Mesenchymal stem cell (in vitro differentiated cells and primary cell): ENCODE measurements around the gene NDUFV2.

Experiments used
- DNase-seq: peaks from one replicate; pipeline ENCODE4 v3.0.0-alpha.2; 2013
- H2AFZ ChIP-seq: one replicate; pipeline ENCODE4 v1.6.1; 2013; ENCODE audit warnings: low read depth, mild to moderate bottlenecking, control low read depth, inconsistent platforms, low read length, moderate library complexity
- H2AK5ac ChIP-seq: 2 replicates; pipeline ENCODE4 v1.6.1; 2013; ENCODE audit warnings: low read length, moderate library complexity, mild to moderate bottlenecking, inconsistent platforms; ENCODE audit not compliant: severe bottlenecking
- H2BK120ac ChIP-seq: one replicate; pipeline ENCODE4 v1.6.1; 2013; ENCODE audit warnings: low read depth, mild to moderate bottlenecking, inconsistent platforms, low read length, moderate library complexity
- H2BK12ac ChIP-seq, 2 experiments: one replicate each; pipeline ENCODE4 v1.6.1; 2013; ENCODE audit warnings: inconsistent platforms in 2 of 2, low read length in 2 of 2, mild to moderate bottlenecking in 2 of 2, moderate library complexity in 2 of 2, control low read depth in 1 of 2
- H2BK15ac ChIP-seq: one replicate; pipeline ENCODE4 v1.6.1; 2013; ENCODE audit warnings: mild to moderate bottlenecking, low read depth, inconsistent platforms; ENCODE audit not compliant: poor library complexity, severe bottlenecking
- H2BK5ac ChIP-seq: 2 replicates; pipeline ENCODE4 v1.6.1; 2013; ENCODE audit warnings: low read depth, mild to moderate bottlenecking, low read length, control low read depth, inconsistent platforms; ENCODE audit not compliant: poor library complexity, severe bottlenecking
- H3K14ac ChIP-seq, 2 experiments: one replicate each; pipeline ENCODE4 v1.6.1; 2013; ENCODE audit warnings: inconsistent platforms in 2 of 2, low read length in 2 of 2, control low read depth in 1 of 2, mild to moderate bottlenecking in 1 of 2, moderate library complexity in 1 of 2
- H3K18ac ChIP-seq, 2 experiments: one replicate each; pipeline ENCODE4 v1.6.1; 2013; ENCODE audit warnings: inconsistent platforms in 2 of 2, low read length in 2 of 2, control low read depth in 1 of 2, low read depth in 1 of 2, mild to moderate bottlenecking in 1 of 2
- H3K23ac ChIP-seq, 2 experiments: one replicate each; pipeline ENCODE4 v1.6.1; 2013; ENCODE audit warnings: inconsistent platforms in 2 of 2, low read length in 2 of 2, mild to moderate bottlenecking in 2 of 2, moderate library complexity in 2 of 2, control low read depth in 1 of 2
- H3K27ac ChIP-seq: 2 replicates; pipeline ENCODE4 v1.5.1; 2013; ENCODE audit warnings: mild to moderate bottlenecking, moderate library complexity, low read length, control low read depth, inconsistent platforms; ENCODE audit not compliant: poor library complexity, severe bottlenecking
- H3K27me3 ChIP-seq, 2 experiments: 2 replicates each; pipeline versions ENCODE4 v1.6.1 to v1.7.0; 2013; ENCODE audit warnings: low read length in 2 of 2, mild to moderate bottlenecking in 2 of 2, moderate library complexity in 2 of 2, control low read depth in 1 of 2, inconsistent platforms in 1 of 2; ENCODE audit not compliant: control insufficient read depth in 1 of 2, insufficient read depth in 1 of 2
- H3K36me3 ChIP-seq, 2 experiments: 2 replicates each; pipeline versions ENCODE4 v1.6.1 to v1.7.0; 2013; ENCODE audit warnings: low read length in 2 of 2, control low read depth in 1 of 2, inconsistent platforms in 1 of 2, low read depth in 1 of 2, mild to moderate bottlenecking in 1 of 2; ENCODE audit not compliant: insufficient read depth in 2 of 2, control insufficient read depth in 1 of 2
- H3K4ac ChIP-seq, 2 experiments: one replicate each; pipeline ENCODE4 v1.6.1; 2013; ENCODE audit warnings: inconsistent platforms in 2 of 2, low read length in 2 of 2, mild to moderate bottlenecking in 2 of 2, moderate library complexity in 2 of 2, control low read depth in 1 of 2, low read depth in 1 of 2
- H3K4me1 ChIP-seq: 2 replicates; pipeline ENCODE4 v1.6.1; 2013; ENCODE audit warnings: low read depth, low read length, control low read depth; ENCODE audit not compliant: control insufficient read depth, insufficient read depth
- H3K4me2 ChIP-seq: 2 replicates; pipeline ENCODE4 v1.6.1; 2013; ENCODE audit warnings: low read length, mild to moderate bottlenecking, inconsistent platforms; ENCODE audit not compliant: poor library complexity, severe bottlenecking
- H3K4me3 ChIP-seq, 2 experiments: 2 replicates each; pipeline versions ENCODE4 v1.5.1 to v1.7.0; 2013; ENCODE audit warnings: low read length in 2 of 2, mild to moderate bottlenecking in 2 of 2, control low read depth in 1 of 2, low read depth in 1 of 2; ENCODE audit not compliant: insufficient read depth in 1 of 2
- H3K79me1 ChIP-seq: replicated peaks from 2 replicates; pipeline ENCODE4 v1.6.1; 2013; ENCODE audit warnings: mild to moderate bottlenecking, control low read depth, low read length, inconsistent platforms; ENCODE audit not compliant: poor library complexity, severe bottlenecking
- H3K9ac ChIP-seq: 2 replicates; pipeline ENCODE4 v1.7.0; 2013; ENCODE audit warnings: mild to moderate bottlenecking, low read length, moderate library complexity
- H3K9me3 ChIP-seq: 2 replicates; pipeline ENCODE4 v1.7.0; 2013; ENCODE audit warnings: mild to moderate bottlenecking, low read length; ENCODE audit not compliant: control insufficient read depth
- H4K8ac ChIP-seq: one replicate; pipeline ENCODE4 v1.6.1; 2013; ENCODE audit warnings: inconsistent platforms, mild to moderate bottlenecking, low read length, moderate library complexity
- H4K91ac ChIP-seq: one replicate; pipeline ENCODE4 v1.6.1; 2013; ENCODE audit warnings: mild to moderate bottlenecking, low read length, inconsistent platforms
- whole genome bisulfite sequencing: methylation state at CpG from one replicate; pipeline ENCODE4 v1.1.7; 2013; ENCODE audit warnings: mixed read lengths; 5-methylcytosine and 5-hydroxymethylcytosine counted together

The NDUFV2 gene

DNA sequence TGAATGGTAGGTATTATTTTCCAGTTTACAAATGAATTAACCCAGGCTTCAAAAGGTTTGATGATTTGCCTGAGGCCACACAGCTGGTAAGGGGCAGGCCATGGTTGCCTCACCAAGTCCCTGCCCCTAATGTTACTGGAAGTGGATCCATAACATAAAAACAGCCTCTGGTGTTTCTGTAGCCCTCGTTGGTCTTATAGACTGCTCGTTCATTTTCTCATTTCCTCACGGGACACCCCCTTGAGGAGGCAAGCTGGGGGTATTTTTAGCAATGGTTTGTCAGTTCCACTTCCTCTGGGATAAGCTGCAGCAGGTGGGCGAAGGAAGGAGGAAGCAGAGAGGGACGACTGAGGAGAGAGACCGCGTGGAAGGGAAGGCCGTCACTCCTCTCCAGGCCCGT lies 32.9 kb upstream of the NDUFV2 start:
- no peak overlapping the region for H3K27ac ChIP-seq

DNA sequence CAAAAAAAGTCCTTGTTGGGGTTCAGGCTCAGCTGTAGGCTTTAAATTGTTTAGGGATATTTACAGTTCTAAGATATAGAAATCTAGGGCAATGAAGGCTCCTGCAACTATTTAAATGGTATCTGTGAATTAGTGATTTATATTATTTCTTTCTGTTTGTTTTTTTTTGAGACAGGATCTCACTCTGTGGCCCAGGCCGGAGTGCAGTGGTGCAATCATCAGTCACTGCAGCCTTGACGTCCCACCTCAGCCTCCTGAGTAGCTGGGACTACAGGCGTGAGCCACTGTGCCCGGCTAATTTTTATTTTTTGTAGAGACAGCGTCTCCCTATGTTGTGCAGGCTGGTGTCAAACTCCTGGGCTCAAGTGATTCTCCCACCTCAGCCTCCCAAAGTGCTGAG lies 32.3 kb upstream of the NDUFV2 start:
- 74% methylated on average over 5 of the region's 5 CpGs for WGBS
- Histone ChIP-seq H3K27me3 (no peaks in the 10 kb centered on the region), H3K79me1 (no peaks in the 10 kb centered on the region), H3K9me3 (no peaks in the 10 kb centered on the region), H2BK5ac (no peak overlapping the region), H4K91ac (no peak overlapping the region), H3K23ac (no peak overlapping the region), H3K4ac (no peak overlapping the region), H3K14ac (no peak overlapping the region), H3K4me1 (no peaks in the 10 kb centered on the region), H2BK15ac (no peak overlapping the region), H3K4me3 (no peak overlapping the region), H3K27ac (no peak overlapping the region), H2BK12ac (no peak overlapping the region), H3K18ac (no peak overlapping the region), H2AFZ (no peak overlapping the region), H2BK120ac (no peak overlapping the region), H3K4me2 (no peak overlapping the region), H3K36me3 (no peaks in the 10 kb centered on the region), H4K8ac (no peak overlapping the region), H2AK5ac (no peak overlapping the region), H3K9ac (peak overlapping the region; percentile 21)
- no peak for DNase-seq

More for the DNA sequence above, 32.9 kb upstream of the NDUFV2 start:
- Histone ChIP-seq H3K4ac (no peak overlapping the region), H4K8ac (peak overlapping the region; percentile 36), H2AK5ac (no peak overlapping the region), H4K91ac (no peak overlapping the region), H3K18ac (no peak overlapping the region), H3K9me3 (no peaks in the 10 kb centered on the region), H2BK120ac (no peak overlapping the region), H3K36me3 (no peaks in the 10 kb centered on the region), H3K23ac (no peak overlapping the region), H2BK12ac (no peak overlapping the region), H3K4me1 (no peaks in the 10 kb centered on the region), H3K14ac (no peak overlapping the region), H2BK5ac (no peak overlapping the region), H3K79me1 (no peaks in the 10 kb centered on the region), H3K4me2 (no peak overlapping the region), H3K4me3 (no peak overlapping the region), H3K27me3 (no peaks in the 10 kb centered on the region), H2AFZ (no peak overlapping the region), H3K9ac (peak overlapping the region; percentile 21), H2BK15ac (no peak overlapping the region)
- DNase-seq: peak; percentile 24
- 71% methylated on average over 9 of the region's 9 CpGs for WGBS

DNA sequence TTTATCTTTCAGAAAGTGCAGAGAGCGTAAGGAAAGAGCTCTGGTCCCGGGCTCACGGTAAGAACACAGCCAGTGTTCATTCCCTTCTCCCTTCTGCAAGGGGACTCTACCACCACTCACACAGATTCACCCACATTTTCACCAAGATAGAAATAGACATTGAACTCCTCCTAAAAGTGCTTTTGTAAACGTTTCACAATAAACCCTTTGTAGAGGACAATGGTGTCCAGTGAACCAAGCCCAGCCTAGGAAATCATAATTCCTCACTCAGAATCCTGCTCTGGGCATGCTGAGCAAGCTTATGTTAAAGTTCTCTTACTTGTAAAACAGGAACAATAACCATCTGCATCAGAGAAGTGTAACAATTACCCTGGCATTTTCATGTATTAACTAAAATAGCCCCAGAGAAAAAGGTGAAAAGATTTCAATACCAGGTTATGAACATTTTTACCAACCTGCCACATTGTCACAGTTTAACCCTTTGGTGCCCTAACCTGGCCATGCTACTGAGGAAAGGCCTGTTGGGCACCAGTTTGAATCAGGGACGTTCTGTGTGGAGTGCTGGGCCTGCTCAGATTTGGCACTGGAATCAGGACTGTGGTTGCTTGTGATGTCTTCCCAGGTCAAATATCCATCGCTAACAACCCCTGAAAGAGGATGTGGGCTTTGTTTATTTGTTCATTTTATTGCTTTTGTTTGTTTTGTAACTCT lies 22.5 kb upstream of the NDUFV2 start:
- H2BK120ac ChIP-seq: no peak overlapping the region
- no peak overlapping the region for H3K4me3 ChIP-seq
- H3K18ac ChIP-seq: peak overlapping the region in 1 of 2 experiments; percentile 43
- H3K23ac ChIP-seq: no peak overlapping the region
- no peak overlapping the region for H3K4me2 ChIP-seq
- peak overlapping the region; percentile 72 for H4K91ac ChIP-seq
- no peak overlapping the region for H3K4ac ChIP-seq
- no peaks in the 10 kb centered on the region for H3K27me3 ChIP-seq
- no peak overlapping the region for H2AK5ac ChIP-seq
- H2BK15ac ChIP-seq: no peak overlapping the region
- H3K14ac ChIP-seq: no peak overlapping the region
- no peak overlapping the region for H2BK5ac ChIP-seq
- H2BK12ac ChIP-seq: peak overlapping the region in 1 of 2 experiments; percentile 54
- no peak overlapping the region for H3K27ac ChIP-seq
- H3K9ac ChIP-seq: no peak overlapping the region
- H3K79me1 ChIP-seq: no peaks in the 10 kb centered on the region
- H3K36me3 ChIP-seq: no peaks in the 10 kb centered on the region
- WGBS: 79% methylated on average over 6 of the region's 6 CpGs
- H3K4me1 ChIP-seq: no peaks in the 10 kb centered on the region
- no peaks in the 10 kb centered on the region for H3K9me3 ChIP-seq
- H4K8ac ChIP-seq: peak overlapping the region; percentile 37
- no peak for DNase-seq
- no peak overlapping the region for H2AFZ ChIP-seq

DNA sequence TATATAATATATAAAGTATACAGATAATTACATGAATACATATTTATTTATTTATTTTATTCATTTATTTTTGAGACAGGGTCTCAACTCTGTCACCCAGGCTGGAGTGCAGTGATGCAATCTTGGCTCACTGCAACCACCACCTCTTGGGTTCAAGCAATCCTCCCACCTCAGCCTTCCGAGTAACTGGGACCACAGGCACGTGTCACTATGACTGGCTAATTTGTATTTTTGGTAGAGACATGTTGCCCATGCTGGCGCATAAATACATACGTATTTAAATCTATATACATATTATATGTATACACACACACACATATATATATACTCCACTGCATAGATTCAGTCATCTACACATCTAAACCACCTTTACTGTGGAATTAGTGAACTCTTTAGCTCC lies 20.6 kb upstream of the NDUFV2 start:
- H3K79me1 ChIP-seq: no peaks in the 10 kb centered on the region
- no peak overlapping the region for H3K18ac ChIP-seq
- no peak overlapping the region for H3K4me2 ChIP-seq
- H3K4ac ChIP-seq: no peak overlapping the region
- no peak overlapping the region for H2BK120ac ChIP-seq
- H3K4me1 ChIP-seq: no peaks in the 10 kb centered on the region
- H3K9me3 ChIP-seq: no peaks in the 10 kb centered on the region
- no peak overlapping the region for H2BK12ac ChIP-seq
- no peak overlapping the region for H4K91ac ChIP-seq
- H3K23ac ChIP-seq: no peak overlapping the region
- no peak overlapping the region for H3K4me3 ChIP-seq
- no peak overlapping the region for H2AK5ac ChIP-seq
- no peaks in the 10 kb centered on the region for H3K27me3 ChIP-seq
- H2AFZ ChIP-seq: no peak overlapping the region
- WGBS: 80% methylated on average over 1 of the region's 4 CpGs
- no peak overlapping the region for H2BK15ac ChIP-seq
- DNase-seq: no peak
- H3K36me3 ChIP-seq: no peaks in the 10 kb centered on the region
- no peak overlapping the region for H3K9ac ChIP-seq
- no peak overlapping the region for H4K8ac ChIP-seq
- H3K14ac ChIP-seq: no peak overlapping the region
- no peak overlapping the region for H3K27ac ChIP-seq
- H2BK5ac ChIP-seq: no peak overlapping the region
